Kidney epithelial cell (primary cell): ENCODE measurements around the gene PRDM11. TPM values are rescaled to one million over a fixed set of nuclear protein-coding genes. Genes with fewer than 3 reads are reported as not detected.

Experiments
- DNase-seq: peaks from one replicate; pipeline ENCODE4 v3.0.0-alpha.2; 2010; ENCODE audit warnings: low read depth
- H3K27me3 ChIP-seq: 2 replicates; pipeline ENCODE4 v1.6.0; 2011; ENCODE audit warnings: low read length; ENCODE audit not compliant: control insufficient read depth, insufficient read depth
- H3K36me3 ChIP-seq: 2 replicates; pipeline ENCODE4 v1.5.1; 2011; ENCODE audit warnings: low read length; ENCODE audit not compliant: control insufficient read depth, insufficient read depth
- H3K4me3 ChIP-seq: 2 replicates; pipeline ENCODE4 v1.5.1; 2011; ENCODE audit warnings: low read depth, mild to moderate bottlenecking, control low read depth, low read length
- CTCF ChIP-seq: IDR thresholded peaks from 2 replicates; pipeline ENCODE4 v1.5.1; 2011; ENCODE audit warnings: mild to moderate bottlenecking, moderate library complexity, low read length, control low read depth, inconsistent platforms; ENCODE audit not compliant: insufficient read depth, poor library complexity, severe bottlenecking
- total RNA-seq: library from RNA; depleted of rRNA; stranded (reverse); fragments of >200 nt; gene quantifications from 2 replicates; pipeline ENCODE4 v1.2.3, GENCODE V29; 2015

The PRDM11 gene
- total RNA-seq, 1 donor from 2014 or later: 6.6 TPM

GRCh38 chr11:45144126-45145082 lies 2.0 kb upstream of the PRDM11 start:
- no peak for TF ChIP-seq CTCF
- no peaks in the 10 kb centered on the region for H3K36me3 ChIP-seq
- H3K4me3 ChIP-seq: no peak overlapping the region
- DNase-seq: no peak
- peaks cover 25% of the 10 kb centered on the region for H3K27me3 ChIP-seq

GRCh38 chr11:45145083-45145378 lies 1.4 kb upstream of the PRDM11 start:
- H3K4me3 ChIP-seq: no peak overlapping the region
- peaks cover 25% of the 10 kb centered on the region for H3K27me3 ChIP-seq
- no peak for TF ChIP-seq CTCF
- H3K36me3 ChIP-seq: no peaks in the 10 kb centered on the region
- no peak for DNase-seq

GRCh38 chr11:45145379-45146071 lies 914 bp upstream of the PRDM11 start:
- peak overlapping the region; percentile 63 for H3K4me3 ChIP-seq
- peaks cover 25% of the 10 kb centered on the region for H3K27me3 ChIP-seq
- no peak for TF ChIP-seq CTCF
- DNase-seq: no peak
- no peaks in the 10 kb centered on the region for H3K36me3 ChIP-seq

- Histone ChIP-seq H3K27me3 (peaks cover 17% of the 10 kb centered on the region), H3K36me3 (no peaks in the 10 kb centered on the region), H3K4me3 (peak overlapping the region; percentile 63)
- no peak for TF ChIP-seq CTCF
- peak; percentile 69 for DNase-seq
Measured at GRCh38 chr11:45147017-45147728, 734 bp downstream of the PRDM11 start.

GRCh38 chr11:45147891-45148675 lies 1.6 kb downstream of the PRDM11 start:
- no peak for DNase-seq
- Histone ChIP-seq H3K27me3 (peaks cover 17% of the 10 kb centered on the region), H3K4me3 (peak overlapping the region; percentile 63), H3K36me3 (no peaks in the 10 kb centered on the region)
- TF ChIP-seq CTCF: no peak
